CD4-positive, alpha-beta T cell treated with Interleukin-12 subunit alpha and Interleukin-12 subunit beta, for 1 hour (primary cell): Measurements from ENCODE around the gene PIPOX.
"Not testable (repeated sequence)": the region's sequence is repeated elsewhere in the genome, so short reads cannot be mapped to it uniquely, and the experiment has no call there.

Experiments
- DNase-seq: peaks from one replicate; pipeline ENCODE4 v3.0.0-alpha.2; 2020

PIPOX gene

GRCh38 chr17:29078183-29079045 lies 35.5 kb downstream of the PIPOX start:
- DNase-seq = no peak

- DNase-seq = no peak
These were observed 36.5 kb downstream of the PIPOX start for GRCh38 chr17:29079433-29079832.

GRCh38 chr17:29079887-29080286 lies 36.9 kb downstream of the PIPOX start:
- no peak for DNase-seq

GRCh38 chr17:29080323-29080722 lies 37.4 kb downstream of the PIPOX start:
- no peak for DNase-seq

- no peak for DNase-seq
These were observed 38.0 kb downstream of the PIPOX start for GRCh38 chr17:29080965-29081364.

GRCh38 chr17:29084541-29085146 lies 41.7 kb downstream of the PIPOX start:
- no peak for DNase-seq

- no peak for DNase-seq
These were observed 42.3 kb downstream of the PIPOX start for GRCh38 chr17:29085223-29085622.

GRCh38 chr17:29086628-29087332 lies 43.8 kb downstream of the PIPOX start:
- no peak for DNase-seq

- not testable (repeated sequence) for DNase-seq
These were observed 45.8 kb downstream of the PIPOX start for GRCh38 chr17:29088782-29089181.

GRCh38 chr17:29089601-29090044 lies 46.7 kb downstream of the PIPOX start:
- DNase-seq = no peak

GRCh38 chr17:29090108-29090507 lies 47.2 kb downstream of the PIPOX start:
- no peak for DNase-seq

- no peak for DNase-seq
These were observed 48.0 kb downstream of the PIPOX start for GRCh38 chr17:29090750-29091605.

GRCh38 chr17:29091606-29092289 lies 48.8 kb downstream of the PIPOX start:
- DNase-seq = no peak

GRCh38 chr17:29093090-29093871 lies 50.3 kb downstream of the PIPOX start:
- no peak for DNase-seq

- no peak for DNase-seq
These were observed 51.3 kb downstream of the PIPOX start for GRCh38 chr17:29094101-29094708.

- no peak for DNase-seq
These were observed 52.5 kb downstream of the PIPOX start for GRCh38 chr17:29095439-29095838.

GRCh38 chr17:29096094-29096493 lies 53.2 kb downstream of the PIPOX start:
- DNase-seq = no peak

GRCh38 chr17:29099527-29099926 lies 56.6 kb downstream of the PIPOX start:
- DNase-seq = no peak

GRCh38 chr17:29100296-29100695 lies 57.4 kb downstream of the PIPOX start:
- no peak for DNase-seq

GRCh38 chr17:29102046-29102445 lies 59.1 kb downstream of the PIPOX start:
- no peak for DNase-seq

- DNase-seq = no peak
These were observed 59.8 kb downstream of the PIPOX start for GRCh38 chr17:29102741-29103181.
